Fibroblast of mammary gland (primary cell): ENCODE results near the gene DAPK1.

Experiments
- DNase-seq: peaks from one replicate; pipeline ENCODE4 v3.0.0-alpha.2; 2010; ENCODE audit warnings: low read depth
- H3K4me3 ChIP-seq: 2 replicates; pipeline ENCODE4 v1.5.1; 2011; ENCODE audit warnings: low read depth, mild to moderate bottlenecking, low read length, moderate library complexity; ENCODE audit not compliant: control insufficient read depth
- CTCF ChIP-seq: conservative IDR thresholded peaks from 2 replicates; pipeline ENCODE4 v1.5.1; 2011; ENCODE audit warnings: low read depth, low read length, inconsistent platforms; ENCODE audit not compliant: control insufficient read depth, insufficient read depth

DAPK1 gene

GRCh38 chr9:87551772-87552217 is 54.1 kb downstream of the DAPK1 start:
- no peak for DNase-seq
- no peak for TF ChIP-seq CTCF
- no peak overlapping the region for H3K4me3 ChIP-seq

- no peak overlapping the region for H3K4me3 ChIP-seq
- no peak for DNase-seq
- no peak for TF ChIP-seq CTCF
These were observed 56.7 kb downstream of the DAPK1 start for GRCh38 chr9:87554171-87554910.

- no peak for TF ChIP-seq CTCF
- DNase-seq = no peak
- H3K4me3 ChIP-seq = no peak overlapping the region
These were observed 57.3 kb downstream of the DAPK1 start for GRCh38 chr9:87554976-87555375.

- no peak overlapping the region for H3K4me3 ChIP-seq
- no peak for DNase-seq
- no peak for TF ChIP-seq CTCF
These were observed 58.4 kb downstream of the DAPK1 start for GRCh38 chr9:87556039-87556438.

DNA sequence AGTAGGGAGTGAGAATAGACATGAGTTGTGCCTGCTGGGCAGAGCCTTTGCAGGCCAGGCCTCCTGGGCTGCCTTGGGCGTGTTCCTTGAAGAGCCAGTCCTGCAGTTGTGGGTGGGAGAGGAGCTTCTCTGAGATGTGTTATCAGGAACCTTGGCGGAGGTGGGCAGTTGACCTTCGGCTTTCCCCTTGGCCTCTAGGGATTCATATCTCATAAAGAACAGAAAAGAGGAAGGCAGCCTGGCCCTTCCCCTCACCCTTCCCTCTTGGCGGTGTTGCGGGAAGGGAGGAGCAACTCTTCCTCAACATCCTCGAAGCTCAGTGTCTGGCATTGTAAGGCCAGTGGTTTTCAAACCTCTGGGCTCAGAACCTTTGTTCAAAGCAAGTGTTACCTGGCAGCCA is 59.2 kb downstream of the DAPK1 start:
- H3K4me3 ChIP-seq = no peak overlapping the region
- no peak for TF ChIP-seq CTCF
- DNase-seq = no peak

DNA sequence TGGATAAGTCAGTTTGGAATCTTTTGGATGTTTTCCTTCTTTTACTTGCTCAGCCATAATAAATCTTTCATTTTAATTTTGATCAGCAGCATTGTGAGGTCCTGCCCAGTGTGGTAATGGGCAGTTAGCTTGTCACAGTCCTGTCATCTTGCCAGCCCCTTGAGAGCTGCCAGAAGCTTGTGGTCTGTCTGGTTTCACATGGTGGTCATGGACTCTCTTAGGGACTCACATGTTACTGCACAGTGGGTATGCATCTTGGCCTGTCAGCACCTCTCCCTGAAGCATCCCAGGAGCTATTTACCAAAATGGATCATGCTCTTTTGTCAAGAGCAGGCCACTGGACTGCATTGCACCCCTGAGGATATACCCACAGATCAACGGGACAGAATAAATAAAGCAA is 60.3 kb downstream of the DAPK1 start:
- H3K4me3 ChIP-seq = no peak overlapping the region
- TF ChIP-seq CTCF = no peak
- DNase-seq = peak; percentile 58

DNA sequence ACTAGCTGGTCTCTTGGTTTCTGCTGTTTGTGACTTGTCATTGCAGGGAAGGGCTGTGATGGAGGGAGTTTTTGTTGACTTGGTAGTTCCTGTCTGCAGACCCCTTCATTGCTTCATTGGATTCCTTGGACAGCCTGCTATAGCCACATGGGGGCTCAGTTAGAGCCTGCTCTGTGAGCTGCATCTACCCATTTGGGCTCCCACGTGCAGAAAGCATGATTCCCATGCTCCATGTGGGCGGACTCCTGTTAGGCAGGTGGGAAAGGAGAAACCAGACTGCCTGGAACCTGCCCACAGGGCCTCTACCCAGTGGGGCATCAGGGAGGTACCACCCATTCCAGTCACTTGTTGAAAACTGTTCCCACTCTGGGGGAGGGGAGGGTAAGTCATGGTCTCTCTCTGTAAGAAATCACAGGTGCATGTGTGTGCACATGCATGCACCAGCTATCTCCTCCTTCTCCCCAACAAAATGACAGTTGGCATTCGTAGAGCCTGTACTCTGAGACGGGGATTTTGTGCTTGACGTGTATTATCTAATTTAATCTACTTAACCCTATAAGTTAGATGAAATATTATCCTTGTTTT is 61.0 kb downstream of the DAPK1 start:
- H3K4me3 ChIP-seq = no peak overlapping the region
- DNase-seq = no peak
- TF ChIP-seq CTCF = no peak
